BLaER1 treated with 17β-estradiol and CSF1 and Interleukin-3, amounts not matched to agents 10 nM and 100 nM (cell line): ENCODE data around the gene ARMC9.

ENCODE experiments used
- H3K27ac ChIP-seq, 11 experiments: shearing (Covaris generic); formaldehyde crosslinking; 2 replicates each; pipeline ENCODE4 v1.8.1; 2022
- H3K27me3 ChIP-seq, 11 experiments: shearing (Covaris generic); formaldehyde crosslinking; 2 replicates each; pipeline ENCODE4 v1.8.1; 2022
- H3K36me3 ChIP-seq, 11 experiments: shearing (Covaris generic); formaldehyde crosslinking; 2 replicates each; pipeline ENCODE4 v1.8.1; 2022
- H3K4me1 ChIP-seq, 10 experiments: shearing (Covaris generic); formaldehyde crosslinking; 2 replicates each; pipeline ENCODE4 v1.8.1; 2022
- H3K4me2 ChIP-seq, 11 experiments: shearing (Covaris generic); formaldehyde crosslinking; 2 replicates each; pipeline ENCODE4 v1.8.1; 2022
- H3K4me3 ChIP-seq, 10 experiments: shearing (Covaris generic); formaldehyde crosslinking; 2 replicates each; pipeline ENCODE4 v1.8.1; 2022
- H3K9ac ChIP-seq, 11 experiments: shearing (Covaris generic); formaldehyde crosslinking; 2 replicates each; pipeline ENCODE4 v1.8.1; 2022
- H3K9me3 ChIP-seq, 11 experiments: shearing (Covaris generic); formaldehyde crosslinking; replicated peaks in 1 of 11; 2 replicates each; pipeline ENCODE4 v1.8.1; 2022
- H4K20me1 ChIP-seq, 11 experiments: shearing (Covaris generic); formaldehyde crosslinking; 2 replicates each; pipeline ENCODE4 v1.8.1; 2022
- Cebpa-rat ChIP-seq, 11 experiments: shearing (Covaris generic); IDR thresholded peaks; 2 replicates each; pipeline ENCODE4 v1.8.1; 2022

Gene ARMC9

GRCh38 chr2:231409776-231410175 is 211.3 kb downstream of the ARMC9 start:
- H3K27ac ChIP-seq: no peak overlapping the region
- peak overlapping the region in 1 of 11 experiments; percentile 35; a peak in 1 of 22 replicates for H3K4me2 ChIP-seq
- no peak overlapping the region for H3K9ac ChIP-seq
- H4K20me1 ChIP-seq: no peaks in the 10 kb centered on the region
- peaks cover 7 to 34% (median 26%) of the 10 kb centered on the region in 11 experiments for H3K9me3 ChIP-seq
- H3K27me3 ChIP-seq: peaks cover 14 to 28% (median 23%) of the 10 kb centered on the region in 11 experiments
- no peak overlapping the region for H3K4me3 ChIP-seq
- H3K36me3 ChIP-seq: no peaks in the 10 kb centered on the region
- TF ChIP-seq Cebpa-rat (IDR thresholded peaks at IDR 0.05): no peak
- peaks cover 19 to 31% (median 27%) of the 10 kb centered on the region in 10 experiments for H3K4me1 ChIP-seq

DNA sequence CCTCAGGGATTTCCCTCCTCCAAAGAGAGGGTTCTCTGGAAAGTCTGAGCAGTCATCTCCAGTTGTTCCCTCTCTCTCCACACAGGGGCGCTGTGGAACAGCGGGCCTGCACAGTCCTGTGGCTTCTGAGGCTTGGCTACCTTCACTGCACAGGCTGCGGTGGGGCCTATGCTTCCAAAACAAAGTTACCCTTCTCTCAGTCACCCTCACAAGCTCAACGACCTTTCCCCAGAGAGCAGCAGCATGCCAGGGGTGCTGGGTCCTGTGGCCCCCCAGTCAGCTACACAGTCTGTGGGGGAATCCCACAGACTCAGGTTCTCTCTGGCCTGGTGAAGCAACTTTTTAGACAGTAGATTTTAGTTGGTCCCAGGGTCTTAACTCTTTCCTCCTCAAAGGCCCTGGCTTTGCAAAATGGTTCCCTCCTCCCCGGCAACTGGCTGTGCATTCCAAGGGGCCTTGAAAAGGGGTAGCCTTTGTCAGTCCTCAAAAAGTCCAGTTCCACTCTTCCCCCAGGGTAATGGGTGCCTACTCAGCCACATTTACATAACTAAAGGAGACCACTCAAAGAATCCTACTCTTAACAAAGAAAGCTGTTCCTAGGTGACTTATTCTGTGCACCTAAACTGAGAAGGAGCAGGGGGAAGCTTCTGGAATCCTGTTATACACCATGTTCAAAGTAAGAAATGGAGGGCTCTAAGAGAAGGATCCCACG is 212.0 kb downstream of the ARMC9 start:
- Histone ChIP-seq H3K9me3 (peaks cover 7 to 34% (median 26%) of the 10 kb centered on the region in 11 experiments), H3K4me1 (peaks cover 21 to 35% (median 30%) of the 10 kb centered on the region in 10 experiments), H3K4me2 (no peak overlapping the region), H3K4me3 (no peak overlapping the region), H3K36me3 (no peaks in the 10 kb centered on the region), H4K20me1 (no peaks in the 10 kb centered on the region), H3K9ac (no peak overlapping the region), H3K27me3 (peaks cover 14 to 28% (median 23%) of the 10 kb centered on the region in 11 experiments), H3K27ac (no peak overlapping the region)
- no peak for TF ChIP-seq Cebpa-rat (IDR thresholded peaks at IDR 0.05)

GRCh38 chr2:231411237-231411636 is 212.8 kb downstream of the ARMC9 start:
- TF ChIP-seq Cebpa-rat (IDR thresholded peaks at IDR 0.05): no peak
- H3K4me2 ChIP-seq: peak overlapping the region in 1 of 11 experiments; percentile 99; a peak in 1 of 22 replicates

GRCh38 chr2:231411831-231412617 is 213.6 kb downstream of the ARMC9 start:
- Histone ChIP-seq H3K27ac (peak overlapping the region in 2 of 11 experiments; percentile 24 to 44; a peak in 2 of 22 replicates), H3K36me3 (no peaks in the 10 kb centered on the region), H4K20me1 (no peaks in the 10 kb centered on the region), H3K4me3 (peak overlapping the region; percentile 56 to 73 (median 61)), H3K9me3 (peaks cover 7 to 34% (median 26%) of the 10 kb centered on the region in 11 experiments), H3K27me3 (peaks cover 14 to 28% (median 23%) of the 10 kb centered on the region in 11 experiments), H3K4me2 (peak overlapping the region; percentile 81 to 99 (median 94)), H3K9ac (peak overlapping the region; percentile 48 to 81 (median 66); a peak in 21 of 22 replicates), H3K4me1 (peaks cover 7 to 22% (median 17%) of the 10 kb centered on the region in 10 experiments)
- TF ChIP-seq Cebpa-rat (IDR thresholded peaks at IDR 0.05): no peak

More at GRCh38 chr2:231411237-231411636, 212.8 kb downstream of the ARMC9 start:
- peak overlapping the region in 1 of 10 experiments; percentile 60; a peak in 1 of 20 replicates for H3K4me3 ChIP-seq
- no peaks in the 10 kb centered on the region for H3K36me3 ChIP-seq
- peaks cover 14 to 28% (median 23%) of the 10 kb centered on the region in 11 experiments for H3K27me3 ChIP-seq
- H3K4me1 ChIP-seq: peaks cover 15 to 30% (median 25%) of the 10 kb centered on the region in 10 experiments
- H3K9ac ChIP-seq: no peak overlapping the region
- H3K9me3 ChIP-seq: peaks cover 7 to 34% (median 26%) of the 10 kb centered on the region in 11 experiments
- H3K27ac ChIP-seq: no peak overlapping the region
- no peaks in the 10 kb centered on the region for H4K20me1 ChIP-seq

DNA sequence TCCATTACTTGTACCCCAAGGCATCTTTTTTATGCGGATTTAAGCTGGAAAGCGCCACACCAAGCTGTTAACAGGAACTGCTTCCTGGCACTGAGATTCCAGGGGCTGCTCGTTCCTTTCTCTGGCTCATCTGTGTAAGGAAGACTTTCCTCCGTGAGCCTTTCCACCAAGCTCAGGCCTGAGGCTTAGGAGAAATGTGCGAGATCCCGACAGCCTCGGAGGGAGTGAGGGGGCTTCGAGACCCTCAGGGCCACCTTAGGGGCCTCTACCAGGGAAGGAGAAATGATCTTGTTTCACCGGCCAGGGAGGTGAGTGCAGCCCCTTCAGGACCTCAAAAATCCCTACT is 214.2 kb downstream of the ARMC9 start:
- Histone ChIP-seq H3K27ac (no peak overlapping the region), H3K9me3 (peaks cover 7 to 33% (median 23%) of the 10 kb centered on the region in 11 experiments), H3K36me3 (no peaks in the 10 kb centered on the region), H4K20me1 (no peaks in the 10 kb centered on the region), H3K27me3 (peaks cover 14 to 28% (median 23%) of the 10 kb centered on the region in 11 experiments), H3K9ac (peak overlapping the region in 10 of 11 experiments; percentile 10 to 78 (median 66); a peak in 12 of 22 replicates), H3K4me1 (peaks cover 4 to 21% (median 12%) of the 10 kb centered on the region in 10 experiments; a peak in 17 of 20 replicates), H3K4me2 (peak overlapping the region; percentile 81 to 99 (median 94)), H3K4me3 (peak overlapping the region in 7 of 10 experiments; percentile 58 to 73 (median 62); a peak in 14 of 20 replicates)
- TF ChIP-seq Cebpa-rat (IDR thresholded peaks at IDR 0.05): no peak

- Histone ChIP-seq H3K4me2 (no peak overlapping the region), H3K27me3 (peaks cover 14 to 28% (median 23%) of the 10 kb centered on the region in 11 experiments), H3K4me1 (peaks cover 4 to 21% (median 12%) of the 10 kb centered on the region in 10 experiments; a peak in 16 of 20 replicates), H3K4me3 (no peak overlapping the region), H3K36me3 (no peaks in the 10 kb centered on the region), H4K20me1 (no peaks in the 10 kb centered on the region), H3K9ac (no peak overlapping the region), H3K9me3 (peaks cover 7 to 25% (median 15%) of the 10 kb centered on the region in 11 experiments), H3K27ac (no peak overlapping the region)
- TF ChIP-seq Cebpa-rat (IDR thresholded peaks at IDR 0.05): no peak
Observed at GRCh38 chr2:231413456-231413855, 215.0 kb downstream of the ARMC9 start.

DNA sequence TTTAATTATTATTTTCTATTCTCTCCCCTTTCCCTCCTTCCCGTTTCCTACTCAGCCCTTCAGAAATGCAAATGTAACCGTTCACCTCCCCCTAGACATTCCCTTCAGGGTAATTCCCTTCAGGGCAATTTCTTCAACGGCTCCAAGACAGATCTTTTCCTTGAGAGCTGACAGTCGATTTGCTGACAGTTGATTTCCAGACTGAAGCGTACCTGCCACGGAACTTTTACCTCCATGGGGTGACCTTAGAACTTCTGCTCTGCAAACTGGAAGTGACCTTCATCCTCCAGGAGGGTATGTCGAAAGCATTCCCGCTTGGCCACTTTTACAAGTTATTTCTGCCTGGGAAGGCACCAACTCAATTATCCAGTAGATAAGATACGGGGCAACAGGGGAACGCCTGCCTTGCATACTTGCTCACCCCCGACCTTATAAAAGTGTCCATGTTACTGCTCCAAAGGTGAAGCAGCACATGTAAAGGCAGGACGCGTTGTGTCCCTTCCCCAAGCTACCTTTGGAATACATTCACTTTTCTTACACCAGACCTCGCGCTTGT is 215.6 kb downstream of the ARMC9 start:
- no peak overlapping the region for H3K27ac ChIP-seq

GRCh38 chr2:231415029-231415428 is 216.6 kb downstream of the ARMC9 start:
- H3K36me3 ChIP-seq: no peaks in the 10 kb centered on the region
- no peak overlapping the region for H3K27ac ChIP-seq
- peak overlapping the region in 2 of 11 experiments; percentile 3 to 15; a peak in 2 of 22 replicates for H3K4me2 ChIP-seq
- H3K9ac ChIP-seq: 0 out of 22 replicates have a peak overlapping the region, but pooled peaks of 1 of the 11 experiments have one; percentile 5
- peaks cover 14 to 27% (median 23%) of the 10 kb centered on the region in 11 experiments for H3K27me3 ChIP-seq
- TF ChIP-seq Cebpa-rat (IDR thresholded peaks at IDR 0.05): no peak
- no peak overlapping the region for H3K4me3 ChIP-seq
- H3K9me3 ChIP-seq: peaks cover 5 to 9% (median 7%) of the 10 kb centered on the region in 11 experiments; a peak in 20 of 22 replicates
- peaks cover 4 to 15% (median 10%) of the 10 kb centered on the region in 10 experiments; a peak in 16 of 20 replicates for H3K4me1 ChIP-seq
- H4K20me1 ChIP-seq: no peaks in the 10 kb centered on the region

More for the DNA sequence above, 215.6 kb downstream of the ARMC9 start:
- H3K9ac ChIP-seq: no peak overlapping the region
- no peak for TF ChIP-seq Cebpa-rat (IDR thresholded peaks at IDR 0.05)
- H3K9me3 ChIP-seq: peaks cover 7 to 19% (median 10%) of the 10 kb centered on the region in 11 experiments; a peak in 21 of 22 replicates
- peaks cover 4 to 21% (median 12%) of the 10 kb centered on the region in 10 experiments; a peak in 16 of 20 replicates for H3K4me1 ChIP-seq
- no peaks in the 10 kb centered on the region for H3K36me3 ChIP-seq
- H3K4me3 ChIP-seq: no peak overlapping the region
- no peaks in the 10 kb centered on the region for H4K20me1 ChIP-seq
- H3K27me3 ChIP-seq: peaks cover 14 to 28% (median 23%) of the 10 kb centered on the region in 11 experiments
- H3K4me2 ChIP-seq: no peak overlapping the region
